ENCODE results near the gene SLC15A4. TPM values are rescaled to one million over a fixed set of nuclear protein-coding genes. Genes with fewer than 3 reads are reported as not detected.

Gene SLC15A4
- total RNA-seq, 1 donor, result 52.5 TPM

DNA sequence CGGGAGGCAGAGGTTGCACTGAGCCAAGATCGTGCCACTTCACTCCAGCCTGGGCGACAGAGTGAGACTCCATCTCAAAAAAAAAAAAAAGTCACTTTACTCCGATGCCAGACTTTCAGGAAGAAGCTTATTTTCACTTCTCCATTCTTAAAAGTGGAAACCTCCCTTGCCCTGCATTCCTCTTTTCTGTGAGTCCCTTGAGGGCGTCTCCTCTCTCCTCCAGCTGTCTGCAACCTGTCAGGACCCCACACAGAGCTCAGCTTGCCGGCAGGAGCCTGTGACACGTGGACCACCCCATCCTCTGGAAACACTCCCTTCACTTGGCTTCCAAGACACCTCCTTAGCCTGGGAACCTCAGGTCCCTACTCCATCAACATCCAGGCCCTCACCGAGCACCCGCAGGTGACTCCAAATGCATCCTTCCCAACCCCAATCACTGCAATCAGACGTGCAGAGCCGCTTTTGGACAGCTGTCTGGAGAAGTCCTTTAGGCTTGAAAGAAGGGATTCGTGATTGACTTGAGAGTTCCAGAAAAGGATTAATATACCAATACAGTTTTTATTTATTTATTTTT, 34.3 kb downstream of the SLC15A4 start:
- TF ChIP-seq, protein P1, sequence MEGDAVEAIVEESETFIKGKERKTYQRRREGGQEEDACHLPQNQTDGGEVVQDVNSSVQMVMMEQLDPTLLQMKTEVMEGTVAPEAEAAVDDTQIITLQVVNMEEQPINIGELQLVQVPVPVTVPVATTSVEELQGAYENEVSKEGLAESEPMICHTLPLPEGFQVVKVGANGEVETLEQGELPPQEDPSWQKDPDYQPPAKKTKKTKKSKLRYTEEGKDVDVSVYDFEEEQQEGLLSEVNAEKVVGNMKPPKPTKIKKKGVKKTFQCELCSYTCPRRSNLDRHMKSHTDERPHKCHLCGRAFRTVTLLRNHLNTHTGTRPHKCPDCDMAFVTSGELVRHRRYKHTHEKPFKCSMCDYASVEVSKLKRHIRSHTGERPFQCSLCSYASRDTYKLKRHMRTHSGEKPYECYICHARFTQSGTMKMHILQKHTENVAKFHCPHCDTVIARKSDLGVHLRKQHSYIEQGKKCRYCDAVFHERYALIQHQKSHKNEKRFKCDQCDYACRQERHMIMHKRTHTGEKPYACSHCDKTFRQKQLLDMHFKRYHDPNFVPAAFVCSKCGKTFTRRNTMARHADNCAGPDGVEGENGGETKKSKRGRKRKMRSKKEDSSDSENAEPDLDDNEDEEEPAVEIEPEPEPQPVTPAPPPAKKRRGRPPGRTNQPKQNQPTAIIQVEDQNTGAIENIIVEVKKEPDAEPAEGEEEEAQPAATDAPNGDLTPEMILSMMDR (IDR thresholded peaks at IDR 0.05; ENCODE audit: extremely low read depth, low read depth, low read length), result no peak
- no peaks in the 10 kb centered on the region for H3K9me3 ChIP-seq (ENCODE audit: low read depth, low read length)
- H3K27me3 ChIP-seq (ENCODE audit: insufficient read depth, low read length), result no peaks in the 10 kb centered on the region
- no peak overlapping the region for H3K4me3 ChIP-seq (ENCODE audit: insufficient read depth, low read length)
- H3K4me1 ChIP-seq (ENCODE audit: insufficient read depth, low read length), result peaks cover 3% of the 10 kb centered on the region
- H3K4me2 ChIP-seq (ENCODE audit: insufficient read depth, low read length), result no peak overlapping the region
- H3K27ac ChIP-seq (ENCODE audit: low read depth, low read length), result no peak overlapping the region
- H2AFZ ChIP-seq (ENCODE audit: low read length), result no peak overlapping the region
- no peak for DNase-seq (ENCODE audit: insufficient read length, low spot score, missing footprints)
- no peaks in the 10 kb centered on the region for H3K79me2 ChIP-seq (ENCODE audit: insufficient read depth, low read length)
- H3K36me3 ChIP-seq (ENCODE audit: insufficient read depth, low read length), result peaks cover 23% of the 10 kb centered on the region
- H4K20me1 ChIP-seq (ENCODE audit: insufficient read depth, low read length), result no peaks in the 10 kb centered on the region

DNA sequence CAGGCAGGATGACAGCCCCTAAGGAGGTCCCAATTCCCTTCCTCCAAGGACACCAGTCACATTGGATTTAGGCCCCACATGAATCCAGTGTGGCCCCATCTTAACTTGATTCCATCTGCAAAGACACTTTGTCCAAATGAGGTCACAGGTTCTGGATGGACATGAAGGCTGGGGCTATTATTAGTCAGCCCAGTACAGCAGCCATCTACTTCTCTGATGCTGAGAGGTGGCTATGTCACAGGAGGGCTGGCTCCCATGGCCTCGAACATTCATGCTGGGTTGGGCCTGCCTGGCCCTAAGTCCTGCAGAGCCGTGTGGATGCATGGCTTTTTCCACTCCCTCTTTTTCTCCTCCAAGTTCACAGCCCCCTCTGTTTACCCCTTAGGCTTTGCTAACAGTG, 35.9 kb downstream of the SLC15A4 start:
- peaks cover 9% of the 10 kb centered on the region for H3K36me3 ChIP-seq (ENCODE audit: insufficient read depth, low read length)
- H3K4me1 ChIP-seq (ENCODE audit: insufficient read depth, low read length), result peaks cover 11% of the 10 kb centered on the region
- no peak overlapping the region for H3K27ac ChIP-seq (ENCODE audit: low read depth, low read length)
- DNase-seq (ENCODE audit: insufficient read length, low spot score, missing footprints), result peak; percentile 35
- H3K4me2 ChIP-seq (ENCODE audit: insufficient read depth, low read length), result no peak overlapping the region
- no peaks in the 10 kb centered on the region for H3K27me3 ChIP-seq (ENCODE audit: insufficient read depth, low read length)
- no peak overlapping the region for H3K4me3 ChIP-seq (ENCODE audit: insufficient read depth, low read length)
- no peaks in the 10 kb centered on the region for H3K9me3 ChIP-seq (ENCODE audit: low read depth, low read length)
- TF ChIP-seq, protein P1 (IDR thresholded peaks at IDR 0.05; ENCODE audit: extremely low read depth, low read depth, low read length), result no peak
- no peaks in the 10 kb centered on the region for H4K20me1 ChIP-seq (ENCODE audit: insufficient read depth, low read length)
- no peaks in the 10 kb centered on the region for H3K79me2 ChIP-seq (ENCODE audit: insufficient read depth, low read length)
- no peak overlapping the region for H2AFZ ChIP-seq (ENCODE audit: low read length)

DNA sequence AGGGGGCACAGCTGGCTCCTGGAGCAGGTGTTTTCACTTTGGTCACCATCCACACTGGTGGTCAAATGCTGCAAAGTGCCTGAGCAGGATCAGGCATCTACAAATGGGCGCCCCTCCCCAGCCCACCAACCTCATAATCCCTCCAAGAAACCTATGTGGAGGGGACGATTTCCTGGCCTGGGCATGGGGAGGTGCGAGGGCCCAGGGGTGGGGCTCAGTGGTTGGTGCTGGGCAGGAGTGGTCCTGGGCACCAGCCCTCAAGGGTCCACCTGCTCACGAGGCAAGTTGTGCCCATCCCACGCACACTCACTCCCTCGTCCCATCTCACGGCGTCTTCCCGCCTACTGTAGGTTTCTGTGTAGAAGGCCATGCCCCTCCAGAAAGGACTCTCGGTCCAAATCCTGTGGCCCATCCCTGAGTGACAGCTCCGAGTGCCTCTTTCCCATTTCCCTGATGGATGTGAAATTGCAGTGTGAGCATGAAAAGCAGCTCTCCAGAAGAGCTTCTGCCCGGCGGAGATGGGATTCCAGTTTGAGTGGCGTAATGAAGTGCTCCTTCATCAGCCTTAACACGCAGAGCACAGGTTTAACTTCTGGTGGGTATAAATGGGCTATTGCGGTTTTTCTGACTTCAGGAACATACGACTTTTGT, 36.9 kb downstream of the SLC15A4 start:
- Histone ChIP-seq H3K36me3 (ENCODE audit: insufficient read depth, low read length) (peaks cover 5% of the 10 kb centered on the region), H3K4me1 (ENCODE audit: insufficient read depth, low read length) (peaks cover 11% of the 10 kb centered on the region), H3K79me2 (ENCODE audit: insufficient read depth, low read length) (no peaks in the 10 kb centered on the region), H3K27ac (ENCODE audit: low read depth, low read length) (no peak overlapping the region), H2AFZ (ENCODE audit: low read length) (no peak overlapping the region), H3K27me3 (ENCODE audit: insufficient read depth, low read length) (no peaks in the 10 kb centered on the region), H3K9me3 (ENCODE audit: low read depth, low read length) (no peaks in the 10 kb centered on the region), H3K4me2 (ENCODE audit: insufficient read depth, low read length) (no peak overlapping the region), H4K20me1 (ENCODE audit: insufficient read depth, low read length) (no peaks in the 10 kb centered on the region), H3K4me3 (ENCODE audit: insufficient read depth, low read length) (no peak overlapping the region)
- TF ChIP-seq, protein P1 (IDR thresholded peaks at IDR 0.05; ENCODE audit: extremely low read depth, low read depth, low read length), result no peak
- DNase-seq (ENCODE audit: insufficient read length, low spot score, missing footprints), result no peak

DNA sequence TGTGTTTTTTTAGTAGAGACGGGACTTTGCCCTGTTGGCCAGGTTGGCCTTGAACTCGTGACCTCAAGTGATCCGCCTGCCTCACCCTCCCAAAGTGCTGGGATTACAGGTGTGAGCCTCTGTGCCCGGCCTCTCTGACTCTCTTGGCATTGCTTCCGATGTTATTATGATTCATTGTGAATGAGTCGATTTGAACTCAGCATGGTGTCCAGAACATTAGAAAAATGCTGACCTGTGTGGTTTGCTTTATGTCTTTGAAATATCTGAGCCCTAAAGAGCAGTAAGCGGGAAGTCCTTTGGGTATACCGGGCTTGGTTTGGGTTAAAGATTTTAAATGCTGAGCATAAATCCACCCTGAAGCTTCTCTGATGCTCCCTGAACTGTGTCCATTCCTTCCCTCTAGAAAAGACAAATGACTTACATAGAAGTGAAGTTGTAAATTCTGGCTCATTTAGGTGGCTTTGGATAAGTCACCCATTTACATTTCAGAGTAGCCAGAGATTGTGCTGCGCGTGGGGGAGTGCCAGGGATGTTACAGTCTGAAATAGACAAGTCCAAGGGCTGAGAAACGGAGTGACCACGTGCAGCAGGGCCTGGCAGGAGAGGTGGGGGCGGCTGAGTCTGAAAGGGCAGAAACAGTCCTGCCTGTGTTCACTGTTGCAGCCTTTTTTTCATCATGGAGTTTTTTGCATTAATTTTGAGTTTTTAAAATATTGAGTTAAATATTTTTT, 39.6 kb downstream of the SLC15A4 start:
- Histone ChIP-seq H2AFZ (ENCODE audit: low read length) (peak overlapping the region; percentile 30), H3K79me2 (ENCODE audit: insufficient read depth, low read length) (no peaks in the 10 kb centered on the region), H3K27me3 (ENCODE audit: insufficient read depth, low read length) (no peaks in the 10 kb centered on the region), H3K4me3 (ENCODE audit: insufficient read depth, low read length) (no peak overlapping the region), H3K27ac (ENCODE audit: low read depth, low read length) (no peak overlapping the region), H3K4me1 (ENCODE audit: insufficient read depth, low read length) (peaks cover 11% of the 10 kb centered on the region), H4K20me1 (ENCODE audit: insufficient read depth, low read length) (no peaks in the 10 kb centered on the region), H3K36me3 (ENCODE audit: insufficient read depth, low read length) (no peaks in the 10 kb centered on the region), H3K9me3 (ENCODE audit: low read depth, low read length) (no peaks in the 10 kb centered on the region), H3K4me2 (ENCODE audit: insufficient read depth, low read length) (no peak overlapping the region)
- TF ChIP-seq, protein P1 (IDR thresholded peaks at IDR 0.05; ENCODE audit: extremely low read depth, low read depth, low read length), result no peak
- peak; percentile 80 for DNase-seq (ENCODE audit: insufficient read length, low spot score, missing footprints)

Measured in osteoblast (primary cell).